Lower leg skin (tissue), 4 donors: Measurements from ENCODE around the gene TUBGCP3. TPM values are rescaled to one million over a fixed set of nuclear protein-coding genes. Genes with fewer than 3 reads are reported as not detected.

Experiments
- DNase-seq, 2 donors: peaks; one replicate each; pipeline ENCODE4 v3.0.0-alpha.2; 2019; ENCODE audit warnings: low spot score in 2 of 2
- H3K4me3 ChIP-seq: fragments of 200-600 bp; sonication (generic); 2 replicates; pipeline ENCODE4 v1.5.1; 2017; ENCODE audit warnings: mild to moderate bottlenecking, low read depth; ENCODE audit not compliant: poor library complexity, severe bottlenecking
- CTCF ChIP-seq, 3 donors: fragments of 450-650 bp; IDR thresholded peaks; one replicate each; pipeline ENCODE4 v1.5.1; 2016; ENCODE audit warnings: antibody characterized with exemption in 3 of 3, mild to moderate bottlenecking in 3 of 3, moderate library complexity in 2 of 3
- POLR2A ChIP-seq, 2 donors: fragments of 450-650 bp; IDR thresholded peaks; one replicate each; pipeline ENCODE4 v1.6.1; 2016 to 2017; ENCODE audit warnings: antibody characterized with exemption in 2 of 2, mild to moderate bottlenecking in 1 of 2, moderate library complexity in 1 of 2
- WGBS, 2 donors: methylation state at CpG; one replicate each; pipeline ENCODE4 v1.1.5; 2018; 5-methylcytosine and 5-hydroxymethylcytosine counted together
- intact Hi-C: fragments of 100-400 bp; cut with DNase I; formaldehyde crosslinking; loops from one replicate; pipeline ENCODE4 v1.15.0; 2023; ENCODE audit warnings: low total_unique reads
- total RNA-seq, 4 donors: library from RNA; depleted of rRNA; stranded (reverse); fragments of >200 nt; gene quantifications; one replicate each; pipeline ENCODE4 v1.1.0, GENCODE V29; 2016

Gene TUBGCP3
- total RNA-seq, 4 donors from 2014 or later = 20.0 to 35.4 (median 22.9) TPM

- intact Hi-C loops = no loop called here
- peak in 1 of 2 donors; percentile 58 for DNase-seq
- no peak overlapping the region for H3K4me3 ChIP-seq
- TF ChIP-seq POLR2A (IDR thresholded peaks at IDR 0.05) = no peak
- TF ChIP-seq CTCF (IDR thresholded peaks at IDR 0.05) = no peak
- 87 to 88% methylated on average over 8 of the region's 8 CpGs for WGBS, 2 donors
These were observed 37.7 kb upstream of the TUBGCP3 start for GRCh38 chr13:112625698-112626097.

GRCh38 chr13:112624602-112625430, 36.9 kb upstream of the TUBGCP3 start:
- 85 to 91% methylated on average over 19 of the region's 19 CpGs for WGBS, 2 donors
- intact Hi-C loops = no loop called here
- no peak for TF ChIP-seq CTCF (IDR thresholded peaks at IDR 0.05)
- no peak for TF ChIP-seq POLR2A (IDR thresholded peaks at IDR 0.05)
- peak in 1 of 2 donors; percentile 67 for DNase-seq
- no peak overlapping the region for H3K4me3 ChIP-seq

DNA sequence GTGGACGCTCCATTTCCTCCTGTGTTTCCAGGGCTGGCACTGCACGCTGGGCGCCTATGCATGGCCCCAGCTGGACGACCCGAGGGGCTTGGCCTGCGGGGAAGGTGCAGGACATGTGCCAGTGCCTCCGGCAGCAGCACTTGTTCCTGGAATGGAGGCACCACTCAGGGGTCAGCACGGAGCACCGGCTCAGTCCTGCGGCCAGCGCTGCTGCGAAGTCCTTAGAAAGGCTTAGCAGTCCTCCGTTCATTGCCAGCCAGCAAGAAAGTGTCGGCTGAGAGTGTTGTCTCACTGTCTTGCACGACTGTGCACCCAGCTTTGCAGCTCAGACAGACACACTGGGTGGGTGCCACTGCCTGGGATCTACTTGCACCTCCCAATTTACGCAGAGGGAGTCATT, 36.1 kb upstream of the TUBGCP3 start:
- 84 to 85% methylated on average over 16 of the region's 16 CpGs for WGBS, 2 donors

GRCh38 chr13:112623051-112623711, 35.2 kb upstream of the TUBGCP3 start:
- DNase-seq = peak in 1 of 2 donors; percentile 64
- TF ChIP-seq POLR2A (IDR thresholded peaks at IDR 0.05) = no peak
- no peak for TF ChIP-seq CTCF (IDR thresholded peaks at IDR 0.05)
- intact Hi-C loops = no loop called here
- no peak overlapping the region for H3K4me3 ChIP-seq
- WGBS, 2 donors = 80 to 81% methylated on average over 17 of the region's 17 CpGs

More for the DNA sequence above, 36.1 kb upstream of the TUBGCP3 start:
- no peak overlapping the region for H3K4me3 ChIP-seq
- DNase-seq = peak in 1 of 2 donors; percentile 70
- intact Hi-C loops = no loop called here
- no peak for TF ChIP-seq CTCF (IDR thresholded peaks at IDR 0.05)
- no peak for TF ChIP-seq POLR2A (IDR thresholded peaks at IDR 0.05)

GRCh38 chr13:112622375-112622774, 34.4 kb upstream of the TUBGCP3 start:
- DNase-seq = no peak
- H3K4me3 ChIP-seq = no peak overlapping the region
- intact Hi-C loops = no loop called here
- no peak for TF ChIP-seq CTCF (IDR thresholded peaks at IDR 0.05)
- no peak for TF ChIP-seq POLR2A (IDR thresholded peaks at IDR 0.05)
- 69 to 71% methylated on average over 7 of the region's 7 CpGs for WGBS, 2 donors
